ENCODE data around the gene COL18A1.

DNA sequence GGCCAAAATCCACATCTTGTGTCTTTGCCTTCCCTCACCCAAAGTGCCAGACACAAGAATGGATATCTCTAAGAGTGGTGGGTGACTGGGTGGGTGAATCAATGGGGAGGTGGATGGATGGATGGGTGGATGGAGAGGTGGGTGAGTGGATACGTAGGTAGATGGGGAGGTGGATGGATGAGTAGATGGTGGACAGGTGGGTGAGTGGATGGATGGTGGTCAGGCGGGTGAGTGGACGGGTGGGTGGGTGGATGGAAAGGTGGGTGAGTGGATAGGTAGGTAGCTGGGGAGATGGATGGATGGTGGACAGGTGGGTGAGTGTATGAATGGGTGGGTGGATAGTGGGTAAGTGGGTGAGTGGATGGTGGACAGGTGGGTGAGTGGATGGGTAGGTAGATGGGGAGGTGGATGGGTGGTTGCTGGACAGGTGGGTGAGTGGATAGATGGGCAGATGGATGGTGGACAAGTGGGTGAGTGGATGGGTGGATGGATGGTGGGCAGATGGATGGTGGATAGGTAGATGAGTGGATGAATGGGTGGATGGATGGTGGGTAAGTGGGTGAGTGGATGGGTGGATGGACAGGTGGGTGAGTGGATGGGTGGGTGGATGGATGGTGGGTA lies 103.0 kb downstream of the COL18A1 start:
- TF ChIP-seq CTCF (IDR thresholded peaks at IDR 0.05), result no peak
- TF ChIP-seq EZH2 (IDR thresholded peaks at IDR 0.05; ENCODE audit: borderline replicate concordance, insufficient read depth, low read depth, low read length, poor library complexity, severe bottlenecking), result no peak
